HG02885 (cell line): ENCODE measurements around the gene PRSS21.
A peak's percentile ranks its signal among the peaks of the same experiment; 100 is the strongest.

Experiments
- ATAC-seq: cut with Tn5 transposase; IDR thresholded peaks from one replicate; pipeline ENCODE4 v1.9.1; 2021; ENCODE audit warnings: mild to moderate bottlenecking; ENCODE audit not compliant: unreplicated experiment, poor library complexity

PRSS21 gene, protein sequence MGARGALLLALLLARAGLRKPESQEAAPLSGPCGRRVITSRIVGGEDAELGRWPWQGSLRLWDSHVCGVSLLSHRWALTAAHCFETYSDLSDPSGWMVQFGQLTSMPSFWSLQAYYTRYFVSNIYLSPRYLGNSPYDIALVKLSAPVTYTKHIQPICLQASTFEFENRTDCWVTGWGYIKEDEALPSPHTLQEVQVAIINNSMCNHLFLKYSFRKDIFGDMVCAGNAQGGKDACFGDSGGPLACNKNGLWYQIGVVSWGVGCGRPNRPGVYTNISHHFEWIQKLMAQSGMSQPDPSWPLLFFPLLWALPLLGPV

GRCh38 chr16:2816751-2817339 is at the start of gene PRSS21:
PRSS21 (plus strand) TSS chr16:2817237; CDS start chr16:2817269, 32 bp downstream.
- no peak for ATAC-seq

DNA sequence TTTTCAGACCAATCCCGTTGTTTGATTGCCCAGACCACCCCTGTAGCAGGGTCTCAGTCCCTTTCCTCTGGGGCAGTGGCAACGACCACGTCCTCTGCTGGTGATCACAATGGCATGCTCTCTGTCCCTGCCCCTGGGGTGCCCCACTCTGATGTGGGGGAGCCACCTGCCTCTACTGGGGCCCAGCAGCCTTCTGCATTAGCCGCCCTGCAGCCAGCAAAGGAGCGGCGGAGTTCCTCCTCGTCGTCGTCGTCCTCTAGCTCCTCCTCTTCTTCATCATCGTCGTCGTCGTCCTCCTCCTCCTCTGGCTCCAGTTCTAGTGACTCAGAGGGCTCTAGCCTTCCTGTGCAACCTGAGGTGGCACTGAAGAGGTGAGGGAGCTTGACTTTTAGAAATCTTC is 49.1 kb upstream of the PRSS21 start:
- ATAC-seq: no peak

DNA sequence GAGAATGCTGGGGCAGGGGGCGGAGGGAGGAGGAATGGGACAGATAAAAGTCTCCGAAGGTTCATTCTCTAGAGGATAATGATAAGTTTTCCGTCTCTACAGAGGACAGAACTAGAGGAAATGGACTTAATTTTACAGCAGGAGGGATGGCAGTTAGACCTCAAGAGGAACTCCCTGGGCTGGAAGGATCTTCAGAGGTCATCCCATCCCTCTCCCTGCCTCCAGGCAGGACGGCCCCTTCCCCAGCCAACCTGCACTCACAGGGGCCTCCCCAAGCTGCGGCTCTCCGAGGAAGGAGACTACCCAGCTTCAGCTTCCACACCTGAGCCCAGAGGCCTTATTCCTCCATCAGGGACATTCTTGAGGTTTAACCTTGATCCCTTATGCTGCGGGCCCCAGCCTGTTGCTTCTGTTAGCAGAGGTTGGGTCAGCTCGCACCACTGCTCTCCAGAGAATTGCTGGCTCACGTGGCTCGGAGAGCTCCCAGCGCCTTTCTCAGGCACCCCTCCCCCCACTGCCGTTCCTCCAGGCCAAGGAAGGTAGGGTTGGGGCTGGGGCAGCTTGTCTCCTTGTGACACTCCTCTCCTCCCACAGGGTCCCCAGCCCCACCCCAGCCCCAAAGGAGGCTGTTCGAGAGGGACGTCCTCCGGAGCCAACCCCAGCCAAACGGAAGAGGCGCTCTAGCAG is 48.5 kb upstream of the PRSS21 start:
- no peak for ATAC-seq

DNA sequence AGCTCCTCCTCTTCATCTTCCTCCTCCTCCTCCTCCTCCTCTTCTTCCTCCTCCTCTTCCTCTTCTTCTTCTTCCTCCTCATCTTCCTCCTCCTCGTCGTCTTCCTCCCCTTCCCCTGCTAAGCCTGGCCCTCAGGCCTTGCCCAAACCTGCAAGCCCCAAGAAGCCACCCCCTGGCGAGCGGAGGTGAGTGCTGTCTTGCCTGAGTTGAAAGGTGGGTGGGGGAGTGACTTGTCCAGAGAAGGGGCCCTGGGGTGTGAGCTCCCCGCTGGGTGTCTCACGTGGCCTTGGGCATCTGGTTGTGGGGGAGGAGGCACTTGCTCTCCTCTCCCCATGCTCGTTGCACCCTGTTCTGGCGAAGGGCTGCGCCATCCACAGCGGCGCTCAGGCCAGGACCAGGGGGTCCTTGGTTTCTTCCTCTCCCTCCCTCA is 47.9 kb upstream of the PRSS21 start:
- ATAC-seq: no peak

- no peak for ATAC-seq
Observed at GRCh38 chr16:2769675-2770056, 47.4 kb upstream of the PRSS21 start.

- ATAC-seq: no peak
Observed at GRCh38 chr16:2770057-2770951, 46.7 kb upstream of the PRSS21 start.

DNA sequence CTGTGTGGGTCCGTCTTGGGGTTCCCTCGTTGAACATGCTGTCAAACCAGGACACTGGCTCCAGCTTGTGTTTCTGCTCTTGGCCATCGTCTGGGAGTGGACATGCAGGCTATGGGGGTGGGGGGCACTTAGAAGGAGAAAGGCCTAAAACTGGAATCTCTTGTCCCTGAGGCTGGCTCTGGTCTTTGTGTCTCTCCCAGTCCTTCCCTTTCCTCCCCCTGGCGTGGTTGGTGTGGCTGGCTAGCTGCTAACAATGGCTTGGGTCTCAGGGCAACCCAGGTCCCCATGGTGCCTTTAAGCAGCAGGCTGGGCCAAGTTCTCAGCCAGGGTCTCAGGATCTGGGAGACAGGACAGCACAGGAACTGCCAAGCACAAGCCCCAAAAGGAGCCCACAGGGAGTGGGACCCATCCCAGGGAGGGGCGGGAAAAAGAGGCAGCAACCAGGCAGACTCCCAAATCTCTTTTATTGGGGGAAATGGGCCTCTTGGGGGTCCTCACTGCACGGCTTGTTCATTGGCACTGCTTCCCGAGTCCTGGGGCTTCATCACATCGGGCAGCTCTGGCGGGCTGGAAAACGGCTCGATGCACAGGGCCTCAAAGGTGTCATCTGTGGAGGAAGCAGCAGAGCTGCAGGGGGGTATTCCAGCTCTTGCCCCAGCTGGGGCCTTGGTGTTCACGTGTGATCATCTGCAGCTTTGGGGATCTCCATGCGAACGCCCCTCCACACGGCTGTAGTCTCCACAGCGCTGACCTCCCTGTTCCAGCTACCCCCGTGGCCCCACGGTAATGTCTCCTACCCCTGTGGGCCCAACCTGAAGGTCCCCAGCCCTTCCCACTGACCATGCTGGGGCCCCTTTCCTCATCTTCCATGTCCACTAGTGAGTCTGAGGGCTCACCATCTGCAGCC is 45.3 kb upstream of the PRSS21 start:
- ATAC-seq: no peak

DNA sequence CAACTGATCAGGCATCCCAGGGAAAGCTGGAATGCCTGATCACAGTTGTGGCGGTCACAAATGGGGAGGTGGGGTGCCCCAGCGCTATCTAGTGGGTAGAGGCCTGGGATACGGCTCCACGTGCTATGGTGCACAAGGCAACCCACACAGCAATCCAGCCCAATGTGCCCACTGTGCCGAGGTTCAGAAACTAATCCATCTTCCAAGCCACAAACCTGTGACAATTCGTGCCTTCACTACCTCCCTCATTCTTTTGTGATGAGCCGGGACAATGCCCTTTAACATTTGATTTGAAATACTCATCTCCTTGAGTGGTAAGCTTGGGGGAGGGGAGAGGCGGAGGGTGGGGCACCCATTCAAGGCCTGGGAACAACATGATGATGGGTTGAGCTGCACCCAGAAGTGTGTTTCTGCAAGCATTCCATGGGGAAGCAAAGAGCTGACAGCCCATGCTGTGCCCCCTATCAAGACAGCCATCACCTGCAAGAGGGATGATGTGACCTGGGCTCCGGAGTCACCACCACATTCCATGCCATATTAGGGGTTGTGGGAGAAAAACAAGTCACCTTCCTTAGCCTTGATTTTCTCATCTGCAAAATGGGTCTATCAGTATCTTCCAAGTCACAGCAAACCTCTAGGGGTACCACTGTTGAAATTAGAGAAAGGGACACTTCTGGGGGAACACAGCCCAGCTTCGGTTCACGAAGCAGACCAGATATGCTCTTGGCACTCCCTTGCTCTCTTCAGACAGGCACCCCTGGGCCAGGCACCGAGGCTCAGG is 43.7 kb upstream of the PRSS21 start:
- ATAC-seq: no peak

- ATAC-seq: no peak
Observed at GRCh38 chr16:2774161-2774891, 42.7 kb upstream of the PRSS21 start.

GRCh38 chr16:2775131-2775716 is 41.8 kb upstream of the PRSS21 start:
- no peak for ATAC-seq

- ATAC-seq: no peak
Observed at GRCh38 chr16:2775765-2776499, 41.1 kb upstream of the PRSS21 start.

GRCh38 chr16:2776500-2777139 is 40.4 kb upstream of the PRSS21 start:
- ATAC-seq: peak; percentile 30

- peak; percentile 88 for ATAC-seq
Observed at GRCh38 chr16:2777231-2777902, 39.7 kb upstream of the PRSS21 start, which contains the start of gene ELOB. ELOB (minus strand) TSS chr16:2777280; CDS start chr16:2777239, 41 bp downstream.

DNA sequence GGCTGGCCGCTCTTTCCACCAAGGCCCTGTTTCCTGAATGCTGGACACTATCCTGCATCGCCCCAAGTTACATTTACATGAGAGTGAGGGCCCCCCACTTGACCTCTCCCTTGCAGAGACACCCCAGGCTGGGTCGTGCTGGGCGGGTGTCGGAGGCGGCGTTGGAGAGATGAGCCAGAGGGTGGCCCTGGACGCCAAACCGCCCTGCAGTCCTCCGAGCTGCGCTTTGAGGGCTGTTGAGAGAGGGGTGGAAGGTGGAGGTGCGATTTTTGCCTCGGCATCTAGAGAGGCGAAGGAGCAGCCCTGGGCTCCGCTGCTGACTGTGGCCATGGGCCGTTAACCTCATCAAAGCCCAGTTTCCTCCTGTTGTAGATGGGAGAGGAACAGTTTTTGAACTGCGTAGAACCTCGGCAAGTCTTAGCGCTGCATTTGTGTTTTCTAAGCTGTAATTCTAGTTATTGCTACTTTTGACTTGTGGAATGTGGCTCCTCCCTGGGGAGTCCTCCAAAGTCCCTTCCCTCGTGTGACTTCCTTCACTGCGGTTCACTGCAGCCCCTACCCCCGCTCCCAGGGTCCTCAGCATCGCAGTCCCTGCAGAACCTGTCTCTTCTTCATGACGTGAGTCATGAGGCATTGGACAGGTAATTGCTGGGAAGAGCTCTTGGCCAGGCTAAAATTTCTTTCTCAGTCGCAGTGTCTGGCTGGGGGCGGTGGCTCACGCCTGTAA is 39.0 kb upstream of the PRSS21 start:
- no peak for ATAC-seq

DNA sequence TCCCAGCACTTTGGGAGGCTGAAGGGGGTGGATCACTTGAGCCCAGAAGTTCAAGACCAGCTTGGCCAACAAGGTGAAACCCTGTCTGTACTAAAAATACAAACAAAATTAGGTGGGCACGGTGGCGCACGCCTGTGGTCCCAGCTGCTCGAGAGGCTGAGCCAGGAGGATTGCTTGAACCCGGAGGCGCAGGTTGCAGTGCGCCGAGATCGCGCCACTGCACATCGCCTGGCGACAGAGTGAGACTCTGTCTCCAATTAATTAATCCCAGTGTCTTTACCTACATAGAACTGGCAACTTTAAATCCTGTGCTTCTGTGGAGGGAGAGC is 38.4 kb upstream of the PRSS21 start:
- no peak for ATAC-seq
